H1 (cell line): ENCODE results near the gene HDAC9. TPM values are rescaled to one million over a fixed set of nuclear protein-coding genes. Genes with fewer than 3 reads are reported as not detected.

Experiments used
- CTCF ChIA-PET: fragments of 300-600 bp; sonication (Branson Sonifier 250); formaldehyde crosslinking; loops from one replicate; lab custom pipeline; 2021; ENCODE audit not compliant: partially characterized antibody; lab: Charles Lee
- POLR2A ChIA-PET: fragments of 300-600 bp; sonication (Branson Sonifier 250); formaldehyde crosslinking; loops from one replicate; lab custom pipeline; 2021; ENCODE audit warnings: inconsistent platforms; ENCODE audit not compliant: partially characterized antibody; lab: Charles Lee
- DNase-seq, 2 experiments: peaks; one replicate each; pipeline versions ENCODE4 v3.0.0 to v3.0.0-alpha.2; 2010 to 2022; ENCODE audit warnings: low spot score in 2 of 2, low read depth in 1 of 2, mixed read lengths in 1 of 2
- FAIRE-seq: peaks from 2 replicates; lab custom pipeline; 2011; peaks lifted over from hg19 to GRCh38; lab: Jason Lieb, UNC
- H2AFZ ChIP-seq: 2 replicates; pipeline ENCODE4 v1.8.1; 2012; ENCODE audit warnings: low read length, inconsistent platforms
- H2AK5ac ChIP-seq: 2 replicates; pipeline ENCODE4 v1.6.1; 2013; ENCODE audit warnings: low read depth, low read length
- H2BK120ac ChIP-seq: replicated peaks from 2 replicates; pipeline ENCODE3; 2013; ENCODE audit warnings: low read depth, low read length, inconsistent platforms
- H2BK12ac ChIP-seq: 2 replicates; pipeline ENCODE4 v1.6.1; 2013; ENCODE audit warnings: low read depth, low read length
- H2BK15ac ChIP-seq: 2 replicates; pipeline ENCODE4 v1.6.1; 2013; ENCODE audit warnings: low read length
- H2BK20ac ChIP-seq: 2 replicates; pipeline ENCODE4 v1.6.1; 2013; ENCODE audit warnings: low read length
- H2BK5ac ChIP-seq: 2 replicates; pipeline ENCODE4 v1.6.1; 2013; ENCODE audit warnings: low read depth, low read length
- H3K14ac ChIP-seq: 2 replicates; pipeline ENCODE4 v1.6.1; 2013; ENCODE audit warnings: inconsistent platforms; ENCODE audit not compliant: insufficient read length
- H3K18ac ChIP-seq: 2 replicates; pipeline ENCODE4 v1.6.1; 2013; ENCODE audit warnings: low read length; ENCODE audit errors: extremely low read depth
- H3K23ac ChIP-seq: 2 replicates; pipeline ENCODE4 v1.6.1; 2013; ENCODE audit warnings: inconsistent platforms; ENCODE audit not compliant: insufficient read length
- H3K23me2 ChIP-seq: 2 replicates; pipeline ENCODE4 v1.6.1; 2013; ENCODE audit warnings: low read depth, low read length
- H3K27ac ChIP-seq: 2 replicates; pipeline ENCODE4 v1.6.1; 2011; ENCODE audit warnings: low read depth, low read length, inconsistent platforms
- H3K27me3 ChIP-seq, 4 experiments: replicated peaks in 1 of 4; 1 replicate in 1 of 4; 2 replicates in 3 of 4; pipeline versions ENCODE4 v1.6.1 to v1.8.1; 2011 to 2013; ENCODE audit warnings: low read length in 3 of 4, mild to moderate bottlenecking in 3 of 4, inconsistent platforms in 2 of 4, mixed read lengths in 2 of 4, moderate library complexity in 1 of 4; ENCODE audit not compliant: control insufficient read depth in 3 of 4, insufficient read depth in 3 of 4; ENCODE audit errors: extremely low read depth in 1 of 4
- H3K36me3 ChIP-seq, 4 experiments: 2 replicates each; pipeline versions ENCODE4 v1.6.1 to v1.8.1; 2011 to 2013; ENCODE audit warnings: mild to moderate bottlenecking in 4 of 4, low read length in 3 of 4, moderate library complexity in 2 of 4, control low read depth in 1 of 4, inconsistent platforms in 1 of 4; ENCODE audit not compliant: insufficient read depth in 4 of 4, control insufficient read depth in 2 of 4
- H3K4ac ChIP-seq: replicated peaks from 2 replicates; pipeline ENCODE3; 2013; ENCODE audit warnings: low read length, low read depth, mixed read lengths, inconsistent platforms; ENCODE audit not compliant: insufficient read length
- H3K4me1 ChIP-seq, 4 experiments: replicated peaks in 1 of 4; 1 replicate in 1 of 4; 2 replicates in 3 of 4; pipeline versions ENCODE4 v1.6.1 to v1.8.1; 2011 to 2013; ENCODE audit warnings: low read length in 3 of 4, inconsistent platforms in 2 of 4, mixed read lengths in 1 of 4; ENCODE audit not compliant: insufficient read depth in 4 of 4, control insufficient read depth in 3 of 4
- H3K4me2 ChIP-seq, 2 experiments: 2 replicates each; pipeline versions ENCODE4 v1.6.1 to v1.8.1; 2011 to 2013; ENCODE audit warnings: low read depth in 2 of 2, low read length in 2 of 2, control low read depth in 1 of 2, inconsistent platforms in 1 of 2, mild to moderate bottlenecking in 1 of 2; ENCODE audit not compliant: insufficient read depth in 1 of 2
- H3K4me3 ChIP-seq, 4 experiments: fragments of 200-600, 300-600 bp in 1 of 4; sonication (generic), shearing (Covaris generic), sonication (Bioruptor Twin) in 1 of 4; 2 replicates each; pipeline versions ENCODE4 v1.5.1 to v1.8.1; 2011 to 2016; ENCODE audit warnings: low read length in 4 of 4, low read depth in 3 of 4, control low read depth in 2 of 4, inconsistent platforms in 2 of 4, mild to moderate bottlenecking in 2 of 4, mixed read lengths in 1 of 4, moderate library complexity in 1 of 4; ENCODE audit not compliant: insufficient read depth in 2 of 4; ENCODE audit errors: extremely low read depth in 1 of 4
- H3K56ac ChIP-seq: replicated peaks from 2 replicates; pipeline ENCODE3; 2013; ENCODE audit warnings: low read depth, mild to moderate bottlenecking, mixed read lengths, low read length, inconsistent platforms; ENCODE audit not compliant: insufficient read length
- H3K79me1 ChIP-seq: 2 replicates; pipeline ENCODE4 v1.6.1; 2013; ENCODE audit warnings: low read depth, low read length, control low read depth
- H3K79me2 ChIP-seq, 2 experiments: 2 replicates each; pipeline versions ENCODE4 v1.6.1 to v1.8.1; 2012 to 2013; ENCODE audit warnings: low read length in 2 of 2, mild to moderate bottlenecking in 2 of 2, inconsistent platforms in 1 of 2; ENCODE audit not compliant: insufficient read depth in 2 of 2, control insufficient read depth in 1 of 2
- H3K9ac ChIP-seq, 4 experiments: replicated peaks in 1 of 4; 1 replicate in 1 of 4; 2 replicates in 3 of 4; pipeline versions ENCODE4 v1.6.1 to v1.8.1; 2011 to 2013; ENCODE audit warnings: low read depth in 3 of 4, low read length in 3 of 4, control low read depth in 2 of 4, mild to moderate bottlenecking in 2 of 4, moderate library complexity in 2 of 4, inconsistent platforms in 1 of 4; ENCODE audit errors: extremely low read depth in 1 of 4
- H3K9me3 ChIP-seq, 2 experiments: 2 replicates each; pipeline versions ENCODE4 v1.6.1 to v1.8.1; 2012 to 2013; ENCODE audit warnings: mild to moderate bottlenecking in 2 of 2, moderate library complexity in 2 of 2, control low read depth in 1 of 2, inconsistent platforms in 1 of 2, low read depth in 1 of 2, low read length in 1 of 2, mixed read lengths in 1 of 2; ENCODE audit not compliant: insufficient read depth in 2 of 2
- H4K20me1 ChIP-seq, 2 experiments: replicated peaks in 1 of 2; 2 replicates each; pipeline versions ENCODE3 to v1.8.1; 2011 to 2013; ENCODE audit warnings: inconsistent platforms in 2 of 2, low read length in 2 of 2, mild to moderate bottlenecking in 1 of 2; ENCODE audit not compliant: insufficient read depth in 2 of 2, control insufficient read depth in 1 of 2
- H4K5ac ChIP-seq: 2 replicates; pipeline ENCODE4 v1.6.1; 2013; ENCODE audit warnings: low read length, low read depth, mixed read lengths, inconsistent platforms; ENCODE audit not compliant: insufficient read length
- H4K8ac ChIP-seq: 2 replicates; pipeline ENCODE4 v1.8.0; 2013; ENCODE audit warnings: mild to moderate bottlenecking, moderate library complexity, low read length, inconsistent platforms; ENCODE audit not compliant: insufficient read depth; ENCODE audit errors: extremely low read depth
- H4K91ac ChIP-seq: replicated peaks from 2 replicates; pipeline ENCODE3; 2013; ENCODE audit warnings: low read length, mixed read lengths, inconsistent platforms; ENCODE audit not compliant: insufficient read length
- CBX5 ChIP-seq: fragments of 300-800, 300-1000 bp; sonication (generic); IDR thresholded peaks from 2 replicates; pipeline ENCODE4 v1.7.1; 2016; ENCODE audit warnings: antibody characterized with exemption, low read length, low read depth
- EP300 ChIP-seq, 2 experiments: IDR thresholded peaks; 1 replicate in 1 of 2; 2 replicates in 1 of 2; pipeline ENCODE4 v1.6.1; 2011 to 2012; ENCODE audit warnings: low read depth in 2 of 2, low read length in 2 of 2, mild to moderate bottlenecking in 2 of 2, borderline replicate concordance in 1 of 2, inconsistent platforms in 1 of 2, moderate library complexity in 1 of 2
- JUN ChIP-seq: IDR thresholded peaks from 2 replicates; pipeline ENCODE4 v1.6.1; 2011; ENCODE audit warnings: low read depth, mild to moderate bottlenecking, improper control_type of control experiment, low read length
- POLR2A ChIP-seq, 2 experiments: IDR thresholded peaks; 1 replicate in 1 of 2; 2 replicates in 1 of 2; pipeline ENCODE4 v1.6.1; 2011; ENCODE audit warnings: low read depth in 2 of 2, low read length in 2 of 2, mild to moderate bottlenecking in 2 of 2; ENCODE audit errors: control extremely low read depth in 1 of 2
- SAP30 ChIP-seq: fragments of 300-600 bp; sonication (generic); IDR thresholded peaks from 2 replicates; pipeline ENCODE4 v1.7.1; 2012; ENCODE audit warnings: low read length, moderate library complexity, mild to moderate bottlenecking, inconsistent platforms; ENCODE audit not compliant: insufficient read depth, insufficient replicate concordance
- SUZ12 ChIP-seq: fragments of 200-600 bp; sonication (generic); IDR thresholded peaks from 2 replicates; pipeline ENCODE4 v1.6.1; 2012; ENCODE audit warnings: mild to moderate bottlenecking, inconsistent platforms, low read length, moderate library complexity, mixed read lengths
- TBP ChIP-seq: IDR thresholded peaks from 2 replicates; pipeline ENCODE4 v1.6.1; 2011; ENCODE audit warnings: low read depth, low read length, improper control_type of control experiment
- WGBS, 2 experiments: shearing (Covaris generic) in 1 of 2; methylation state at CpG; one replicate each; pipeline versions ENCODE4 v1.1.6 to v1.1.7; 2013 to 2015; ENCODE audit warnings: low lambda C conversion rate in 2 of 2, mixed read lengths in 2 of 2, inconsistent platforms in 1 of 2, low coverage in 1 of 2, missing lambda C conversion rate in 1 of 2; ENCODE audit not compliant: insufficient replicate concordance in 2 of 2, insufficient coverage in 1 of 2, insufficient read length in 1 of 2; ENCODE audit errors: extremely low coverage in 1 of 2, missing lambda C conversion rate in 1 of 2; 5-methylcytosine and 5-hydroxymethylcytosine counted together
- polyA plus RNA-seq, 7 experiments: library from polyadenylated mRNA; depleted of rRNA in 3 of 7; stranded (reverse) in 5 of 7; unstranded in 2 of 7; fragments of >200 nt in 5 of 7; fragments of 200-250 nt in 2 of 7; gene quantifications; 1 replicate in 5 of 7; 2 replicates in 1 of 7; 4 replicates in 1 of 7; pipeline versions ENCODE4 v1.2.1 to v1.2.3, GENCODE V29; 2011 to 2013; ENCODE audit warnings: missing spikeins in 2 of 7, mixed read lengths in 2 of 7
- total RNA-seq: library from RNA; stranded (reverse); fragmentation: NEBNext Ultra II Directional; extraction: Animal tissue kit (Norgen Biotek cat#: 25700); gene quantifications from 2 replicates; pipeline ENCODE4 v1.2.1, GENCODE V29; 2021

HDAC9 gene
- total and polyA plus RNA-seq, 2 of the 8 experiments (the other 6 are each of a cell fraction or from before 2014, with no cell fraction given) = 9.5 to 13.1 TPM

DNA sequence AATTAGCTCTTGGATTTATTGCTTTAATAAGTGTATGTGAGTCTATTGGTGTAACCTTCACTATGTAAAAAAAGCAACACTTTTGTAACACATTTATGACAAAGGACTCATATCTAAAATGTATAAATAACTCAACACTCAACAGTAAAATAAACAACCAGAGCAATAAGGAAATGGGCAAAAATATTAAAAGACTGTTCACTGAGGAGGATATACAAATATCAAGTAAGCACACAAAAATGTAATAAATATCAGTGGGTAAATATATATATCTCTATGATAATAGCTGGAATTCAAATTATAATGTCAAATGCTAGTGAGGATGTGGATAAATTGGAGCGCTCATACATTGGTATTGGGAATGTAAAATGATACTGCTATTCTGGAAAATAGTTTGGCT lies 53.0 kb downstream of the HDAC9 start:
- H4K5ac ChIP-seq = no peak overlapping the region
- no peak overlapping the region for H3K27ac ChIP-seq
- no peaks in the 10 kb centered on the region for H3K23me2 ChIP-seq
- H3K79me1 ChIP-seq = no peaks in the 10 kb centered on the region
- H4K8ac ChIP-seq = no peak overlapping the region
- peaks cover 0 to 5% (median 0%) of the 10 kb centered on the region in 4 experiments; a peak in 1 of 7 replicates for H3K4me1 ChIP-seq
- TF ChIP-seq POLR2A (IDR thresholded peaks at IDR 0.05; ENCODE audit: control extremely low read depth in 1 of 2, low read depth in 2 of 2, low read length in 2 of 2) (no peak), CBX5 (no peak), EP300 (IDR thresholded peaks at IDR 0.05; ENCODE audit: borderline replicate concordance in 1 of 2, low read depth in 2 of 2, low read length in 2 of 2) (no peak), TBP (no peak), SUZ12 (no peak), JUN (no peak), SAP30 (no peak)
- H3K14ac ChIP-seq = no peak overlapping the region
- no peak overlapping the region for H3K56ac ChIP-seq
- H2AK5ac ChIP-seq = no peak overlapping the region
- FAIRE-seq (no peak), DNase-seq (no peak)
- no peak overlapping the region for H2BK5ac ChIP-seq
- no peak overlapping the region for H3K4me3 ChIP-seq
- no peak overlapping the region for H2BK15ac ChIP-seq
- H3K4ac ChIP-seq = no peak overlapping the region
- H3K23ac ChIP-seq = no peak overlapping the region
- no peaks in the 10 kb centered on the region for H3K79me2 ChIP-seq
- no peaks in the 10 kb centered on the region for H3K27me3 ChIP-seq
- no peak overlapping the region for H4K91ac ChIP-seq
- H3K36me3 ChIP-seq = no peaks in the 10 kb centered on the region
- no peak overlapping the region for H3K9ac ChIP-seq
- no peak overlapping the region for H3K4me2 ChIP-seq
- no peak overlapping the region for H2AFZ ChIP-seq
- no peak overlapping the region for H2BK12ac ChIP-seq
- no peaks in the 10 kb centered on the region for H4K20me1 ChIP-seq
- POLR2A ChIA-PET = no interaction called here
- 100% methylated on average over 1 of the region's 1 CpG; no CpG with 5 or more reads in 1 of the 2 experiments for WGBS, 2 experiments
- CTCF ChIA-PET = no interaction called here
- no peak overlapping the region for H3K18ac ChIP-seq
- H2BK120ac ChIP-seq = no peak overlapping the region
- no peaks in the 10 kb centered on the region for H3K9me3 ChIP-seq
- H2BK20ac ChIP-seq = no peak overlapping the region
